Left ventricle myocardium superior (tissue), 1 donor: ENCODE results near the gene ATP7B. TPM values are rescaled to one million over a fixed set of nuclear protein-coding genes. Genes with fewer than 3 reads are reported as not detected.

Experiments
- ATAC-seq: fragments of 200-7000 bp; cut with Tn5 transposase; one replicate; pipeline ENCODE4 v1.9.1; 2020; ENCODE audit warnings: mild to moderate bottlenecking, moderate library complexity
- DNase-seq: peaks from one replicate; pipeline ENCODE4 v3.0.0-alpha.2; 2020
- intact Hi-C: fragments of 100-400 bp; cut with micrococcal nuclease; formaldehyde crosslinking; loops from one replicate; pipeline ENCODE4 v1.11.0; 2022
- total RNA-seq: library from RNA; stranded (reverse); fragmentation: NEBNext Ultra II Directional; extraction: Animal tissue kit (Norgen Biotek cat#: 25700); gene quantifications from one replicate; pipeline ENCODE4 v1.2.1, GENCODE V29; 2021
- donor health status: DM: no; HTN: yes; CAD: no; lungs with severe emphysema.

The ATP7B gene
- total RNA-seq, 1 donor from 2014 or later: 4.9 TPM

GRCh38 chr13:52011632-52012511 lies 622 bp upstream of the ATP7B start, which contains the start of gene ALG11:
Gene ALG11, plus strand, starts transcription at chr13:52012398. Its CDS starts 21 bp downstream, at chr13:52012419.
- ATAC-seq: peak; percentile 100
- peak; percentile 100 for DNase-seq
- intact Hi-C loops: no loop called here

GRCh38 chr13:52009946-52010345 lies 1.3 kb downstream of the ATP7B start:
- no peak for DNase-seq
- intact Hi-C loops: no loop called here
- no peak for ATAC-seq

GRCh38 chr13:52006523-52007245 lies 4.6 kb downstream of the ATP7B start:
- ATAC-seq (no peak), DNase-seq (no peak)
- intact Hi-C loops: no loop called here

GRCh38 chr13:52005841-52006522 lies 5.3 kb downstream of the ATP7B start:
- DNase-seq (no peak), ATAC-seq (no peak)
- intact Hi-C loops: no loop called here

GRCh38 chr13:52004511-52005170 lies 6.6 kb downstream of the ATP7B start:
- no peak for ATAC-seq
- intact Hi-C loops: no loop called here
- DNase-seq: no peak

- DNase-seq: no peak
- intact Hi-C loops: no loop called here
- ATAC-seq: no peak
Measured at GRCh38 chr13:52003541-52003940, 7.7 kb downstream of the ATP7B start.

- intact Hi-C loops: no loop called here
- ATAC-seq: no peak
- no peak for DNase-seq
Measured at GRCh38 chr13:52002361-52002760, 8.9 kb downstream of the ATP7B start.

GRCh38 chr13:52001120-52001731 lies 10.0 kb downstream of the ATP7B start:
- DNase-seq (no peak), ATAC-seq (peak; percentile 50)
- intact Hi-C loops: loop anchor here (2.0 kb wide), 1 partner anchor 126 kb away; no protein-coding TSS in a partner anchor

- DNase-seq (no peak), ATAC-seq (no peak)
- intact Hi-C loops: loop anchor here (2.0 kb wide), 1 partner anchor 127 kb away; no protein-coding TSS in a partner anchor
Measured at GRCh38 chr13:51999921-52000320, 11.3 kb downstream of the ATP7B start.

- intact Hi-C loops: no loop called here
- ATAC-seq (peak; percentile 85), DNase-seq (peak; percentile 82)
Measured at GRCh38 chr13:51999510-51999911, 11.7 kb downstream of the ATP7B start.

GRCh38 chr13:51998723-51999509 lies 12.3 kb downstream of the ATP7B start:
- ATAC-seq (no peak), DNase-seq (no peak)
- intact Hi-C loops: no loop called here

GRCh38 chr13:51997641-51998330 lies 13.5 kb downstream of the ATP7B start:
- intact Hi-C loops: no loop called here

GRCh38 chr13:51997186-51997585 lies 14.1 kb downstream of the ATP7B start:
- ATAC-seq (no peak), DNase-seq (no peak)
- intact Hi-C loops: no loop called here

More at GRCh38 chr13:51997641-51998330, 13.5 kb downstream of the ATP7B start:
- ATAC-seq: no peak
- DNase-seq: no peak

GRCh38 chr13:51996641-51997040 lies 14.6 kb downstream of the ATP7B start:
- ATAC-seq: no peak
- no peak for DNase-seq
- intact Hi-C loops: no loop called here

- ATAC-seq (peak; percentile 82), DNase-seq (peak; percentile 65)
- intact Hi-C loops: no loop called here
Measured at GRCh38 chr13:51995677-51996551, 15.3 kb downstream of the ATP7B start.

- intact Hi-C loops: no loop called here
- no peak for DNase-seq
- no peak for ATAC-seq
Measured at GRCh38 chr13:51993713-51994112, 17.5 kb downstream of the ATP7B start.
